22Rv1 (cell line): Measurements from ENCODE around the gene COMMD6.

Experiments
- CTCF ChIP-seq: fragments of 450-650 bp; IDR thresholded peaks from 2 replicates; pipeline ENCODE4 v1.5.1; 2017; ENCODE audit warnings: mild to moderate bottlenecking
- ZFX ChIP-seq: fragments of 450-650 bp; IDR thresholded peaks from 2 replicates; pipeline ENCODE4 v1.6.1; 2017; ENCODE audit warnings: antibody characterized with exemption, borderline replicate concordance

GRCh38 chr13:75513271-75513670 is 24.4 kb downstream of the COMMD6 start:
- TF ChIP-seq CTCF: no peak
- no peak for TF ChIP-seq ZFX
